GM12878 (cell line): Measurements from ENCODE around the gene HIVEP2. TPM values are rescaled to one million over a fixed set of nuclear protein-coding genes. Genes with fewer than 3 reads are reported as not detected.

Source experiments
- ATAC-seq: fragments of 200-7000 bp; cut with Tn5 transposase; 3 replicates; pipeline ENCODE4 v1.9.1; 2020; ENCODE audit warnings: mild to moderate bottlenecking, moderate library complexity
- BruUV-seq: library from RNA; stranded (reverse); fragments of 400-500 nt; replicated peaks from 2 replicates; lab custom pipeline; 2021; lab: Mats Ljungman, UMichigan
- CTCF ChIA-PET: fragments of 300-600 bp; sonication (Branson Sonifier 250); formaldehyde crosslinking; extraction: SDS; loops from one replicate; lab custom pipeline; 2021; ENCODE audit warnings: inconsistent platforms; lab: Yijun Ruan, JAX
- POLR2A ChIA-PET: fragments of 350-600 bp; formaldehyde crosslinking; extraction: SDS; loops from one replicate; lab custom pipeline; 2021; ENCODE audit warnings: inconsistent platforms; lab: Charles Lee
- RAD21 ChIA-PET: fragments of 300-600 bp; sonication (Branson Sonifier 250); formaldehyde crosslinking; loops from one replicate; lab custom pipeline; 2023; ENCODE audit warnings: antibody characterized with exemption; ENCODE audit not compliant: unreplicated experiment; lab: Charles Lee
- SMC1A ChIA-PET: fragments of 300-600 bp; sonication (Branson Sonifier 250); formaldehyde crosslinking; loops from one replicate; lab custom pipeline; 2023; ENCODE audit not compliant: unreplicated experiment, uncharacterized antibody; lab: Charles Lee
- DNase-seq: peaks from one replicate; pipeline ENCODE4 v3.0.0-alpha.2; 2011; ENCODE audit warnings: low read depth, low spot score
- FAIRE-seq: peaks from 3 replicates; lab custom pipeline; 2011; peaks lifted over from hg19 to GRCh38; lab: Jason Lieb, UNC
- H2AFZ ChIP-seq: 2 replicates; pipeline ENCODE4 v1.6.0; 2011; ENCODE audit warnings: low read depth, low read length, control low read depth; ENCODE audit not compliant: control insufficient read depth
- H3K27ac ChIP-seq: 2 replicates; pipeline ENCODE4 v1.5.1; 2011; ENCODE audit warnings: control low read depth; ENCODE audit not compliant: control insufficient read depth, insufficient read depth
- H3K27me3 ChIP-seq, 2 experiments: replicated peaks in 1 of 2; 2 replicates each; pipeline versions ENCODE4 v1.6.0 to v1.6.1; 2011; ENCODE audit warnings: low read length in 1 of 2; ENCODE audit not compliant: control insufficient read depth in 2 of 2, insufficient read depth in 2 of 2
- H3K36me3 ChIP-seq, 2 experiments: 2 replicates each; pipeline ENCODE4 v1.5.1; 2011; ENCODE audit warnings: low read length in 1 of 2; ENCODE audit not compliant: control insufficient read depth in 2 of 2, insufficient read depth in 2 of 2
- H3K4me1 ChIP-seq: 2 replicates; pipeline ENCODE4 v1.6.1; 2011; ENCODE audit warnings: mild to moderate bottlenecking, low read length, moderate library complexity, mixed read lengths; ENCODE audit not compliant: control insufficient read depth, insufficient read depth
- H3K4me2 ChIP-seq: 2 replicates; pipeline ENCODE4 v1.6.0; 2011; ENCODE audit warnings: control low read depth; ENCODE audit not compliant: control insufficient read depth, insufficient read depth
- H3K4me3 ChIP-seq: fragments of 200-600 bp; sonication (generic); 2 replicates; pipeline ENCODE4 v1.5.1; 2016
- H3K79me2 ChIP-seq: 2 replicates; pipeline ENCODE4 v1.6.0; 2011; ENCODE audit warnings: low read length; ENCODE audit not compliant: control insufficient read depth, insufficient read depth
- H3K9ac ChIP-seq: 2 replicates; pipeline ENCODE4 v1.8.0; 2011; ENCODE audit warnings: low read length, control low read depth, mixed read lengths; ENCODE audit not compliant: control insufficient read depth, insufficient read depth
- H3K9me3 ChIP-seq: replicated peaks from 3 replicates; pipeline ENCODE4 v1.5.1; 2011; ENCODE audit warnings: mild to moderate bottlenecking, low read length; ENCODE audit not compliant: control insufficient read depth, insufficient read depth
- H4K20me1 ChIP-seq: 2 replicates; pipeline ENCODE4 v1.6.0; 2011; ENCODE audit not compliant: control insufficient read depth, insufficient read depth
- ATF7 ChIP-seq: fragments of 450-650 bp; IDR thresholded peaks from 2 replicates; pipeline ENCODE4 v1.6.1; 2016; ENCODE audit warnings: low read depth, mild to moderate bottlenecking
- CHD1 ChIP-seq: IDR thresholded peaks from 2 replicates; pipeline ENCODE4 v1.6.1; 2012; ENCODE audit warnings: low read depth, low read length, improper control_type of control experiment
- CREM ChIP-seq: IDR thresholded peaks from 2 replicates; pipeline ENCODE4 v1.6.1; 2014; ENCODE audit warnings: antibody characterized with exemption, low read depth
- ETV6 ChIP-seq, 2 experiments: fragments of 450-650 bp in 1 of 2; IDR thresholded peaks in 1 of 2; conservative IDR thresholded peaks in 1 of 2; 2 replicates each; pipeline ENCODE4 v1.6.1; 2014; ENCODE audit warnings: antibody characterized with exemption in 1 of 2, borderline replicate concordance in 1 of 2, low read depth in 1 of 2, mild to moderate bottlenecking in 1 of 2, moderate library complexity in 1 of 2
- IKZF2 ChIP-seq, 2 experiments: fragments of 450-650 bp; IDR thresholded peaks; 2 replicates each; pipeline ENCODE4 v1.6.1; 2017; ENCODE audit warnings: mild to moderate bottlenecking in 2 of 2, moderate library complexity in 2 of 2
- PBX3 ChIP-seq: IDR thresholded peaks from 2 replicates; pipeline ENCODE4 v1.6.1; 2011; ENCODE audit warnings: mild to moderate bottlenecking, low read depth, low read length, moderate library complexity; ENCODE audit not compliant: insufficient replicate concordance
- SPI1 ChIP-seq: IDR thresholded peaks from 2 replicates; pipeline ENCODE4 v1.6.1; 2011; ENCODE audit warnings: low read depth, mild to moderate bottlenecking, low read length, moderate library complexity, borderline replicate concordance; ENCODE audit not compliant: insufficient read depth
- STAT3 ChIP-seq: IDR thresholded peaks from 2 replicates; pipeline ENCODE4 v1.6.1; 2011; ENCODE audit warnings: low read depth, low read length, improper control_type of control experiment
- TCF12 ChIP-seq: IDR thresholded peaks from 2 replicates; pipeline ENCODE4 v1.6.1; 2011; ENCODE audit warnings: low read depth, mild to moderate bottlenecking, low read length
- WGBS: methylation state at CpG from one replicate; pipeline ENCODE4 v1.1.6; 2016; ENCODE audit warnings: low lambda C conversion rate; ENCODE audit not compliant: insufficient replicate concordance, insufficient coverage; ENCODE audit errors: missing lambda C conversion rate; 5-methylcytosine and 5-hydroxymethylcytosine counted together
- in situ Hi-C: fragments of 300-500 bp; cut with MboI; formaldehyde crosslinking; loops from 9 replicates; pipeline ENCODE4 v1.14.3; 2018; ENCODE audit warnings: mixed read lengths
- intact Hi-C: fragments of 100-400 bp; cut with micrococcal nuclease; formaldehyde crosslinking; loops from one replicate; pipeline ENCODE4 v1.14.2; 2022; ENCODE audit not compliant: unreplicated experiment
- polyA plus RNA-seq, 11 experiments: library from polyadenylated mRNA; depleted of rRNA in 4 of 11; unstranded in 6 of 11; stranded (reverse) in 5 of 11; fragments of >200 nt; fragmentation: Nextera tagmentation in 4 of 11; fragmentation: Illumina TruSeq in 1 of 11; extraction: Ambion mirVana in 4 of 11; extraction: Trizol in 1 of 11; gene quantifications; 1 replicate in 1 of 11; 2 replicates in 10 of 11; pipeline versions ENCODE4 v1.2.1 to v1.2.3, GENCODE V29; 2011 to 2016; ENCODE audit warnings: inconsistent platforms in 2 of 11, missing spikeins in 2 of 11, low read depth in 1 of 11
- total RNA-seq, 4 experiments: library from RNA; depleted of rRNA in 3 of 4; stranded (reverse); fragments of >200 nt in 3 of 4; fragmentation: Illumina TruSeq in 1 of 4; extraction: Trizol in 1 of 4; gene quantifications; 2 replicates each; pipeline versions ENCODE4 v1.2.1 to v1.2.3, GENCODE V29; 2013 to 2021
- TF ChIP-seq, protein P1 (sequence below): fragments of 450-650 bp; IDR thresholded peaks from 2 replicates; pipeline ENCODE4 v1.6.1; 2017; ENCODE audit warnings: borderline replicate concordance
- TF ChIP-seq, protein P2 (sequence below): IDR thresholded peaks from 2 replicates; pipeline ENCODE4 v1.6.1; 2011; ENCODE audit warnings: low read depth, mild to moderate bottlenecking, low read length, moderate library complexity, borderline replicate concordance; ENCODE audit errors: extremely low read depth

The HIVEP2 gene
- total and polyA plus RNA-seq, 10 of the 15 experiments (the other 5 are each of a cell fraction or from before 2014, with no cell fraction given) = 1.2 to 15.7 (median 10.2) TPM

GRCh38 chr6:142773859-142774648, 170.9 kb downstream of the HIVEP2 start:
- Histone ChIP-seq H3K4me1 (no peaks in the 10 kb centered on the region), H3K79me2 (peaks cover 1% of the 10 kb centered on the region; the same call in 1 of the 2 replicates), H4K20me1 (no peaks in the 10 kb centered on the region), H3K9ac (no peak overlapping the region), H3K27ac (no peak overlapping the region; the same call in 1 of the 2 replicates), H3K27me3 (no peaks in the 10 kb centered on the region), H3K4me3 (no peak overlapping the region), H2AFZ (no peak overlapping the region), H3K9me3 (no peaks in the 10 kb centered on the region), H3K4me2 (no peak overlapping the region), H3K36me3 (peaks cover 33 to 36% of the 10 kb centered on the region in 2 experiments)
- BruUV-seq = no TSS peak
- no peak for DNase-seq
- no peak for FAIRE-seq
- WGBS = 97% methylated on average over 12 of the region's 12 CpGs
- in situ Hi-C loops = no loop called here
- intact Hi-C loops = no loop called here
- SMC1A ChIA-PET = interaction anchor here (0.7 to 2.7 kb wide), 7 partner anchors 9 to 74 kb away, joined by 3 to 9 read pairs (median 5); no protein-coding TSS in a partner anchor
- CTCF ChIA-PET = interaction anchor here (2.0 kb wide), 1 partner anchor 8 kb away, joined by 12 read pairs; no protein-coding TSS in a partner anchor
- RAD21 ChIA-PET = no interaction called here
- POLR2A ChIA-PET = interaction anchor here (1.0 to 2.3 kb wide), 3 partner anchors 13 to 60 kb away, joined by 3 to 7 read pairs (median 3); no protein-coding TSS in a partner anchor
- no peak for ATAC-seq
- TF ChIP-seq TCF12 (no peak), ATF7 (no peak)

DNA sequence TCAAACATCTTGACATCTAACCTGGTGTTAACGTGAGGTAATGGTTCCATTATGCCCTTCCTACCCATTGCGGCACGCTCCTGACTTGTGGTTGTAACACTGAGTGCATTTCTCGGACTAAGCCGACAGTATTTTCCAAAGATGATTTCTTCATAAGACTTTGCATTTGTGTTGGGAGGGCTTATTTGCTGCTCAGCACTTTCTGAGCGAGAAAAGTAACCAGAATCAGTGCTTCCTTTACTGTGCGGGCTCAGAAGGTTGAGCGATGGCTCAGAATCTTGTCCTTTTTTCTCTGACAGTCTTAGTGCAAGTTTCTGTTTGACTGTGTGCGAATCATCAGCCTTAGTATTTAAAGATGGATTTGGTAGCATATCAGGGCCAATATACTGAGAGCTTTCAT, 171.7 kb downstream of the HIVEP2 start:
- FAIRE-seq (no peak), ATAC-seq (no peak), DNase-seq (no peak)
- H3K4me2 ChIP-seq = no peak overlapping the region
- ChIA-PET SMC1A (interaction anchor here (1.3 to 2.7 kb wide), 2 partner anchors 10 to 25 kb away, joined by 3 to 8 read pairs; no protein-coding TSS in a partner anchor), RAD21 (no interaction called here), CTCF (no interaction called here), POLR2A (no interaction called here)
- BruUV-seq = TSS peak; percentile 11
- H3K9me3 ChIP-seq = no peaks in the 10 kb centered on the region
- peaks cover 1% of the 10 kb centered on the region; the same call in 1 of the 2 replicates for H3K79me2 ChIP-seq
- no peak overlapping the region for H2AFZ ChIP-seq
- no peak overlapping the region for H3K27ac ChIP-seq
- intact Hi-C loops = no loop called here
- 98% methylated on average over 9 of the region's 9 CpGs for WGBS
- no peak overlapping the region for H3K9ac ChIP-seq
- H4K20me1 ChIP-seq = no peaks in the 10 kb centered on the region
- H3K4me3 ChIP-seq = no peak overlapping the region
- no peaks in the 10 kb centered on the region for H3K4me1 ChIP-seq
- H3K36me3 ChIP-seq = peaks cover 33 to 36% of the 10 kb centered on the region in 2 experiments
- H3K27me3 ChIP-seq = no peaks in the 10 kb centered on the region
- in situ Hi-C loops = no loop called here
- TF ChIP-seq STAT3 (no peak), IKZF2 (IDR thresholded peaks at IDR 0.05) (no peak), SPI1 (no peak), CREM (no peak), PBX3 (no peak), ETV6 (conservative IDR thresholded peaks at IDR 0.05 in 1 of 2, IDR thresholded peaks at IDR 0.05 in 1 of 2; ENCODE audit: borderline replicate concordance in 1 of 2, low read depth in 1 of 2) (no peak), CHD1 (no peak)
- TF ChIP-seq, protein P1, sequence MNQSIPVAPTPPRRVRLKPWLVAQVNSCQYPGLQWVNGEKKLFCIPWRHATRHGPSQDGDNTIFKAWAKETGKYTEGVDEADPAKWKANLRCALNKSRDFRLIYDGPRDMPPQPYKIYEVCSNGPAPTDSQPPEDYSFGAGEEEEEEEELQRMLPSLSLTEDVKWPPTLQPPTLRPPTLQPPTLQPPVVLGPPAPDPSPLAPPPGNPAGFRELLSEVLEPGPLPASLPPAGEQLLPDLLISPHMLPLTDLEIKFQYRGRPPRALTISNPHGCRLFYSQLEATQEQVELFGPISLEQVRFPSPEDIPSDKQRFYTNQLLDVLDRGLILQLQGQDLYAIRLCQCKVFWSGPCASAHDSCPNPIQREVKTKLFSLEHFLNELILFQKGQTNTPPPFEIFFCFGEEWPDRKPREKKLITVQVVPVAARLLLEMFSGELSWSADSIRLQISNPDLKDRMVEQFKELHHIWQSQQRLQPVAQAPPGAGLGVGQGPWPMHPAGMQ = no peak
- TF ChIP-seq, protein P2, sequence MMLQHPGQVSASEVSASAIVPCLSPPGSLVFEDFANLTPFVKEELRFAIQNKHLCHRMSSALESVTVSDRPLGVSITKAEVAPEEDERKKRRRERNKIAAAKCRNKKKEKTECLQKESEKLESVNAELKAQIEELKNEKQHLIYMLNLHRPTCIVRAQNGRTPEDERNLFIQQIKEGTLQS = no peak
